Measurements from ENCODE around the gene SEMA5B.

The SEMA5B gene

GRCh38 chr3:123068601-123069381 lies 41.2 kb upstream of the SEMA5B start:
- no peaks in the 10 kb centered on the region for H3K9me3 ChIP-seq (ENCODE audit: control insufficient read depth, low read length)
- H3K9ac ChIP-seq (ENCODE audit: low read length), result peak overlapping the region; percentile 90
- DNase-seq (ENCODE audit: low read depth), result no peak
- no peaks in the 10 kb centered on the region for H3K36me3 ChIP-seq (ENCODE audit: control insufficient read depth, insufficient read depth, low read length, severe bottlenecking)
- peaks cover 3% of the 10 kb centered on the region for H3K27me3 ChIP-seq (replicated peaks; ENCODE audit: control insufficient read depth, insufficient read depth, low read length)
- peak overlapping the region; percentile 92 for H3K4me3 ChIP-seq (ENCODE audit: low read length)
- peaks cover 17% of the 10 kb centered on the region for H3K4me1 ChIP-seq (ENCODE audit: control insufficient read depth, insufficient read depth, low read length)

GRCh38 chr3:123067689-123068600 lies 40.4 kb upstream of the SEMA5B start:
- DNase-seq (ENCODE audit: low read depth), result peak; percentile 56
- peak overlapping the region; percentile 90 for H3K9ac ChIP-seq (ENCODE audit: low read length)
- H3K27me3 ChIP-seq (replicated peaks; ENCODE audit: control insufficient read depth, insufficient read depth, low read length), result peaks cover 5% of the 10 kb centered on the region
- peaks cover 17% of the 10 kb centered on the region for H3K4me1 ChIP-seq (ENCODE audit: control insufficient read depth, insufficient read depth, low read length)
- peak overlapping the region; percentile 92 for H3K4me3 ChIP-seq (ENCODE audit: low read length)
- no peaks in the 10 kb centered on the region for H3K36me3 ChIP-seq (ENCODE audit: control insufficient read depth, insufficient read depth, low read length, severe bottlenecking)
- H3K9me3 ChIP-seq (ENCODE audit: control insufficient read depth, low read length), result no peaks in the 10 kb centered on the region

GRCh38 chr3:123066896-123067688 lies 39.5 kb upstream of the SEMA5B start, which contains the start of gene PDIA5:
TSS of gene PDIA5 (plus strand) at chr3:123067025. CDS start at chr3:123067165, 140 bp downstream.
- H3K4me1 ChIP-seq (ENCODE audit: control insufficient read depth, insufficient read depth, low read length), result peaks cover 17% of the 10 kb centered on the region
- peak within 1 kb of the TSS; percentile 90 for H3K9ac ChIP-seq (ENCODE audit: low read length)
- DNase-seq (ENCODE audit: low read depth), result peak; percentile 97
- peak within 1 kb of the TSS; percentile 92 for H3K4me3 ChIP-seq (ENCODE audit: low read length)
- no peaks in the 10 kb centered on the region for H3K36me3 ChIP-seq (ENCODE audit: control insufficient read depth, insufficient read depth, low read length, severe bottlenecking)
- peaks cover 13% of the 10 kb centered on the region for H3K27me3 ChIP-seq (replicated peaks; ENCODE audit: control insufficient read depth, insufficient read depth, low read length)
- no peaks in the 10 kb centered on the region for H3K9me3 ChIP-seq (ENCODE audit: control insufficient read depth, low read length)

GRCh38 chr3:123066599-123066895 lies 39.0 kb upstream of the SEMA5B start:
- Histone ChIP-seq H3K27me3 (replicated peaks; ENCODE audit: control insufficient read depth, insufficient read depth, low read length) (peaks cover 17% of the 10 kb centered on the region), H3K4me3 (ENCODE audit: low read length) (peak overlapping the region; percentile 92), H3K9me3 (ENCODE audit: control insufficient read depth, low read length) (no peaks in the 10 kb centered on the region), H3K4me1 (ENCODE audit: control insufficient read depth, insufficient read depth, low read length) (peaks cover 17% of the 10 kb centered on the region), H3K9ac (ENCODE audit: low read length) (peak overlapping the region; percentile 90), H3K36me3 (ENCODE audit: control insufficient read depth, insufficient read depth, low read length, severe bottlenecking) (no peaks in the 10 kb centered on the region)
- DNase-seq (ENCODE audit: low read depth), result no peak

- no peak for DNase-seq (ENCODE audit: low read depth)
- no peaks in the 10 kb centered on the region for H3K36me3 ChIP-seq (ENCODE audit: control insufficient read depth, insufficient read depth, low read length, severe bottlenecking)
- peaks cover 17% of the 10 kb centered on the region for H3K4me1 ChIP-seq (ENCODE audit: control insufficient read depth, insufficient read depth, low read length)
- H3K9me3 ChIP-seq (ENCODE audit: control insufficient read depth, low read length), result no peaks in the 10 kb centered on the region
- no peak overlapping the region for H3K4me3 ChIP-seq (ENCODE audit: low read length)
- peaks cover 23% of the 10 kb centered on the region for H3K27me3 ChIP-seq (replicated peaks; ENCODE audit: control insufficient read depth, insufficient read depth, low read length)
- no peak overlapping the region for H3K9ac ChIP-seq (ENCODE audit: low read length)
These were observed 37.4 kb upstream of the SEMA5B start for GRCh38 chr3:123064914-123065313.

- H3K9me3 ChIP-seq (ENCODE audit: control insufficient read depth, low read length), result no peaks in the 10 kb centered on the region
- H3K9ac ChIP-seq (ENCODE audit: low read length), result no peak overlapping the region
- H3K36me3 ChIP-seq (ENCODE audit: control insufficient read depth, insufficient read depth, low read length, severe bottlenecking), result no peaks in the 10 kb centered on the region
- H3K4me1 ChIP-seq (ENCODE audit: control insufficient read depth, insufficient read depth, low read length), result peaks cover 17% of the 10 kb centered on the region
- no peak overlapping the region for H3K4me3 ChIP-seq (ENCODE audit: low read length)
- peaks cover 23% of the 10 kb centered on the region for H3K27me3 ChIP-seq (replicated peaks; ENCODE audit: control insufficient read depth, insufficient read depth, low read length)
- DNase-seq (ENCODE audit: low read depth), result no peak
These were observed 36.9 kb upstream of the SEMA5B start for GRCh38 chr3:123064506-123064905.

- no peak for DNase-seq (ENCODE audit: low read depth)
These were observed 35.5 kb upstream of the SEMA5B start for GRCh38 chr3:123063034-123063433.

GRCh38 chr3:123061856-123062255 lies 34.3 kb upstream of the SEMA5B start:
- Histone ChIP-seq H3K9ac (ENCODE audit: low read length) (no peak overlapping the region), H3K36me3 (ENCODE audit: control insufficient read depth, insufficient read depth, low read length, severe bottlenecking) (no peaks in the 10 kb centered on the region), H3K9me3 (ENCODE audit: control insufficient read depth, low read length) (no peaks in the 10 kb centered on the region), H3K4me1 (ENCODE audit: control insufficient read depth, insufficient read depth, low read length) (peaks cover 5% of the 10 kb centered on the region), H3K4me3 (ENCODE audit: low read length) (no peak overlapping the region), H3K27me3 (replicated peaks; ENCODE audit: control insufficient read depth, insufficient read depth, low read length) (peaks cover 23% of the 10 kb centered on the region)
- no peak for DNase-seq (ENCODE audit: low read depth)

More at GRCh38 chr3:123063034-123063433, 35.5 kb upstream of the SEMA5B start:
- Histone ChIP-seq H3K36me3 (ENCODE audit: control insufficient read depth, insufficient read depth, low read length, severe bottlenecking) (no peaks in the 10 kb centered on the region), H3K9ac (ENCODE audit: low read length) (no peak overlapping the region), H3K27me3 (replicated peaks; ENCODE audit: control insufficient read depth, insufficient read depth, low read length) (peaks cover 23% of the 10 kb centered on the region), H3K4me1 (ENCODE audit: control insufficient read depth, insufficient read depth, low read length) (peaks cover 6% of the 10 kb centered on the region), H3K4me3 (ENCODE audit: low read length) (no peak overlapping the region), H3K9me3 (ENCODE audit: control insufficient read depth, low read length) (no peaks in the 10 kb centered on the region)

- Histone ChIP-seq H3K9me3 (ENCODE audit: control insufficient read depth, low read length) (no peaks in the 10 kb centered on the region), H3K36me3 (ENCODE audit: control insufficient read depth, insufficient read depth, low read length, severe bottlenecking) (no peaks in the 10 kb centered on the region), H3K9ac (ENCODE audit: low read length) (no peak overlapping the region), H3K27me3 (replicated peaks; ENCODE audit: control insufficient read depth, insufficient read depth, low read length) (peaks cover 23% of the 10 kb centered on the region), H3K4me3 (ENCODE audit: low read length) (no peak overlapping the region), H3K4me1 (ENCODE audit: control insufficient read depth, insufficient read depth, low read length) (no peaks in the 10 kb centered on the region)
- DNase-seq (ENCODE audit: low read depth), result no peak
These were observed 32.5 kb upstream of the SEMA5B start for GRCh38 chr3:123060054-123060453.

- no peak for DNase-seq (ENCODE audit: low read depth)
- Histone ChIP-seq H3K4me3 (ENCODE audit: low read length) (no peak overlapping the region), H3K27me3 (replicated peaks; ENCODE audit: control insufficient read depth, insufficient read depth, low read length) (peaks cover 20% of the 10 kb centered on the region), H3K9me3 (ENCODE audit: control insufficient read depth, low read length) (no peaks in the 10 kb centered on the region), H3K9ac (ENCODE audit: low read length) (no peak overlapping the region), H3K36me3 (ENCODE audit: control insufficient read depth, insufficient read depth, low read length, severe bottlenecking) (no peaks in the 10 kb centered on the region), H3K4me1 (ENCODE audit: control insufficient read depth, insufficient read depth, low read length) (peaks cover 1% of the 10 kb centered on the region)
These were observed 30.9 kb upstream of the SEMA5B start for GRCh38 chr3:123058505-123058904.

- DNase-seq (ENCODE audit: low read depth), result no peak
- no peak overlapping the region for H3K9ac ChIP-seq (ENCODE audit: low read length)
- no peaks in the 10 kb centered on the region for H3K27me3 ChIP-seq (replicated peaks; ENCODE audit: control insufficient read depth, insufficient read depth, low read length)
- H3K9me3 ChIP-seq (ENCODE audit: control insufficient read depth, low read length), result no peaks in the 10 kb centered on the region
- H3K4me3 ChIP-seq (ENCODE audit: low read length), result no peak overlapping the region
- peaks cover 3% of the 10 kb centered on the region for H3K4me1 ChIP-seq (ENCODE audit: control insufficient read depth, insufficient read depth, low read length)
- H3K36me3 ChIP-seq (ENCODE audit: control insufficient read depth, insufficient read depth, low read length, severe bottlenecking), result no peaks in the 10 kb centered on the region
These were observed 27.8 kb upstream of the SEMA5B start for GRCh38 chr3:123055352-123055751.

All from adipocyte (in vitro differentiated cells).